GM18873 (cell line): Measurements from ENCODE around the gene ASB16.

Experiments
- ATAC-seq: cut with Tn5 transposase; IDR thresholded peaks from one replicate; pipeline ENCODE4 v1.9.1; 2021; ENCODE audit warnings: mild to moderate bottlenecking, moderate library complexity, moderate number of reproducible peaks; ENCODE audit not compliant: unreplicated experiment, low FRiP score

The ASB16 gene

DNA sequence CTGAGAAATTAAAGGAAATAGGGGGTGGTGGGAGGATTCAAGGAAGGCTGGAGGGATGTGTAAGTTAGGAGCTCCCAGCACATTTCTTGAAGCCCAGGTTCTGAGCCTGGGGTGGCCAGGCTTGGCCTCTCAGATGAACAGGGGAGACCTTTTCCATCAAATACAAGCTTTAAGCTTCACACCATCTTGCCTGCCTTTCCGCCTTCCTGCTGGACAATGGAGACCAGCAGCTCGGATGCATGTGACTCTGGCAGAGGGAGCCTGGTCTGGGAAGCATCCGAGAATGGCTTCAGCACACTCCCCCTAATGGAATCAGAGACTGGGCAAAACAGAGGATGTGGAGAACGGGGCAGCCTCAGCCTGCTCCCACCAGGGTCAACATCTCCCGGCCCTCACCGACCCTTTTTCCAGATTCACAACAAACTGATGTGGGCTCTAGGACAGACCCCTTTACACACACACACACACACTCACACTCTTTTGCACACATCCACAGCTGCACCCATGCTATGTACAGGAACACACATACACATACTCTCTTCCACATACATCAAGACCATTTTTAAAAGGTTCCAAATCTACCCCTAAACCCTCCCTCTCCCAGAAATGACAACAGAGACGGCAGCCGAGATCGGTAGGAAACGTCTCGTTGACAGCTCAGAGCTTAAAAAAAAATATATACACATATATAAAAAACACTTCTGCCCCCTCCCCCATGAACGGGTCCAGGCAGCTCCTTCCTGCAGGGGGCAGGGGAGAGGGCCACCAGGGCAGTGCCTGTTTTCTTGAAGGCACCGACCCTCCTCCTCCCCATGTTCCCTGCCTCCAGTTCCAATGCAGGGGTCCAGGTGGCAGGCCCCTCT is 35.7 kb downstream of the ASB16 start:
- no peak for ATAC-seq

GRCh38 chr17:44206825-44207155 is 36.3 kb downstream of the ASB16 start:
- no peak for ATAC-seq

DNA sequence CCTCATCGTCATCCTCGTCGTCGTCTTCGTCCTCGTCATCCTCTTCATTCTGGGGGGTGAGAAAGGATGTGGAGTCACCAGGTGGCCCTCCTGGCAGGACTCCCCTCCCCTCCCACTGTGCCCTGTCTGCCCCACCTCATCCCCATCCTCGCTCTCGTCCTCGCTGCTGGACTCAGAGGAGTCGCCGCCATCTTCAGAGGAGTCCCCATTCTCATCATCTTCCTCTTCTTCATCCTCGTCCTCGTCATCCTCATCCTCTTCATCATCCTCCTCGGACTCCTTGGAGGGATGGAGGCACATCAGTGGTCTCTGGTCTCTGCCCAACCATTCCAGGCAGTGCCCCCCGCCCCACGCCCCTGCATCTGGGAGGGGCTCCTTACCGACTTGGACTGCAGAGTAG is 36.8 kb downstream of the ASB16 start:
- no peak for ATAC-seq

GRCh38 chr17:44207743-44208142 is 37.2 kb downstream of the ASB16 start:
- no peak for ATAC-seq

- ATAC-seq = no peak
Observed at GRCh38 chr17:44209786-44210341, 39.4 kb downstream of the ASB16 start.

GRCh38 chr17:44210342-44211192 is 40.1 kb downstream of the ASB16 start:
- ATAC-seq = no peak

- ATAC-seq = no peak
Observed at GRCh38 chr17:44211281-44212265, 41.1 kb downstream of the ASB16 start.

DNA sequence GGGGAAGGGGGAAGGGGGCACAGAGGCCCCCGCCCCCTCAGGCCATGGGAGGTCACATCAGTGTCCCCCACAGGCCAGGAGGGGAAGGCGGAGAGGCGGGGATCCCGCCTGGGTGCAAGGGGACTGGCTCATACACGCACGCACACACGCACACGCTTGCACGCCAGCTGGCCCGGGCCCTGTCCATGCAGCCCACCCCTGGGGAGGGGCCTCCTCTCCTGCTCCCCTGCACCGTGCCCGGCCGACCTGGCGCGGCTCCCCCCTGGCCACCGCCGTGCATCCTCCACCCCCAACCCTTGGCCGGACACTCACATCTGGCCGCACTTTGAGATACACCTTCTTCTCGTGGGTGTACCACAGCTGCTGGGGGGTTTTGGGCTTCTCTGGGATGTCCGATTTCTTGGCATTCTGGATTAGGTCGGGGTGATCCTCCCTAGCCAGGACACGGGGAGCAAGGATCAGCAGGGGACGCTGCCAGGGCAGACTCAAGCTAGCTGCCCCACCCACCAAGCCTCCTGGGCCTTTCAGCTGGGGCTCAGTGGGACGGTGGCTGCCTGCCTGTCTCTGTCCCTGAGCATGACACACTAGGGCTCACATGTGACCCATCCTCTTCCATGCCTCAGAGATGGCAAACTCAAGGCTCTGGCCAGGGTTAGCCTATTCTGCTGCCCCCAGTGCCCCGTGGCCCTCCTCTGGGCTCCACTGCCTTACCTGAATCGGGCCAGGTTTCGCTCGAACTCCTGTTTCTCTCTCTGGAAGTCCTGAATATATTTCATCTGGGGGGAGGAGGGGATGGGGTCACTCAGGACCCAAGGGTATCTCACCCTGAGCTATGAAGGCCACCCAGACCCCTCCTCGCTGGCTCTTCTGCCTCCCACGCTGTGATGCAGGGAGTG is 42.3 kb downstream of the ASB16 start:
- no peak for ATAC-seq

GRCh38 chr17:44213403-44214229 is 43.1 kb downstream of the ASB16 start:
- no peak for ATAC-seq

GRCh38 chr17:44214230-44214494 is 43.7 kb downstream of the ASB16 start:
- ATAC-seq = no peak

- no peak for ATAC-seq
Observed at GRCh38 chr17:44214896-44215295, 44.4 kb downstream of the ASB16 start.

DNA sequence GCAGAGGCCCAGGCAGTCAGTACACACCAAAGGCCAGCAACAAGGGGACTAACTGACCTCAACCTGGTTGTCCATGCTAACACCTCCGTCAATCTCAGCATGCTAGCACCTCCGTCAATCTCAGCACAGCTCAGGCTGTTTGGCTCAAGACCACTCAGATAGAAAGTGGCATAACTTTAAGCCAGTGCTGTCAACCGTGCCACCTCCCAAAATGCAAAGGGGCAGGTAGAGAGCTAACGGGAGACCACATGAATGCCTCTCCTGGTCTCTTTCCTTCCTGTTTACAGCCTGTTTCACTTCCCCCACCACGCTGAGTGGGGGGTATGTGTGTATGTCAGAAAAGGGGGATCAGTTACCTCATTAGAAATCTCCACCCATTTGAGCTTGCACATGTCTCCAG is 45.7 kb downstream of the ASB16 start:
- no peak for ATAC-seq

- ATAC-seq = no peak
Observed at GRCh38 chr17:44216694-44217093, 46.2 kb downstream of the ASB16 start.

- ATAC-seq = no peak
Observed at GRCh38 chr17:44217738-44218343, 47.3 kb downstream of the ASB16 start.

DNA sequence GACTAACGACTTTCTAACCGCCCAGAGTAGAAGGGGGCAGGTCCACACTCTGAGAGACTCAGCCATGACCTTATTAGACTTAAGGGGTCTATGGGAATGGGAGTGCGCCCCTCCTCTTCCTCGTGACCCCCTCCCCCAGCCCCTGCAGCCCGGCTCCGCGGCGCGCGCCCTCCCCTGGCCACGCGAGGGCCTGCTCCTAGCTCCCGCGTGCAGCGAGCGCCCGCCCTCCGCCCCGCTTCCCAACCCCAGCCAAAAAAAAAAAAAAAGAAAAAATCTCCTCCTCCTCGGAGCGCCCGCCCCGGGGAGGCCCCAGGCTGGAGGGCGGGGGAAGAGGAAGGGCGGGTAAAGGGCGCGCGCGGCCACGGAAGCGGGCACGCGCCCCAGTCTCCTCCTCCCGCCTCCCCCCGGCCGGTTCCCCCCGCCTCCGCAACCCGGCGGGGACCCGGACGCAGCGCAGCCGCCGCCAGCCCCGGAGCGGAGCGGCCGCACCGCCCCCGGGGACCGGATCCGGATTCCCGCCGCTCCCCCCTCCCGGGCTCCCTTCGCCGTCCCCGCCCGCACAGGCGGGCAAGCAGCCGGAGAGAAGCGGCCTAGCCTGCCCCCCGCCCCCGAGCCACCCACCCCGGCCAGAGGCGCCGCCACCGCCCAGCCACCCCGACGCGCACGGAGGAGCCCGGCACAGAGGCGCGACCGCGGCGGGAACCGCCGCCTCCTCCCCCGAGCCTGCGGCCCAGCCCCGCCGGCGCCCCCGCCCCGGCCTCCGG is 48.0 kb downstream of the ASB16 start:
- ATAC-seq = no peak

DNA sequence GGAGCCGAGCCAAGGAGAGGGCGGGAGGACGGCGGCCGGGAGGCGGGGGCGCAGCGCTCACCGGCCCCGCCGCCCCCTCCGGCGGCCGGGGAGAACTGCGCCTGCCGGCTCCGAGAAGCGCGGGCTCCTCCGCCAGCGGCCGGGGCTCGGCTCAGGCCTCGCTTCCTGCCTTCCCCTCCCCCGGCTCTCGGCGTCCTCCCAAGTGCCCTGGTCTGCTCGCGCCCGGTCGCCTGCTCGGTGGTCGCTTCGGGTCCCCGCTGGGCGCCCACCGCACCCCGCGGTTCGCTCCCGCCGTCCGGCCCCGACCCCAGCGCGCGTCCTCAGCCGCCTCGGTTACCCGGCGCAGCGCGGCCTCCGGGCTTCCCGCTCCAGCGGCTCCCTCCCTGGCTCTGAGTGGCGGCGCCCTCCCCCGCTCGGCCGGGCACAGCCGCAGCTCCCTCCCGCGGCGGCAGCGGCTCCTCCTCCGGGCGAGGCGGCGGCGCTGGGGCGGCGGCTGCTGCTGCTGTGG is 48.7 kb downstream of the ASB16 start:
- no peak for ATAC-seq

GRCh38 chr17:44219616-44220212 is 49.2 kb downstream of the ASB16 start, which contains the start of gene UBTF:
UBTF (minus strand) TSS chr17:44219675; CDS start chr17:44218229, 1,446 bp downstream.
- ATAC-seq = no peak
